Nephron (organoid): Measurements from ENCODE around the gene JMJD1C.

Experiments
- H3K27ac Mint-ChIP-seq, 3 experiments: 2 replicates each; pipeline ENCODE4 v1.8.0; 2020; ENCODE audit warnings: mixed read lengths in 3 of 3, mild to moderate bottlenecking in 2 of 3, moderate library complexity in 1 of 3
- H3K27me3 Mint-ChIP-seq: 2 replicates; pipeline ENCODE4 v1.8.0; 2021; ENCODE audit warnings: low read depth, mild to moderate bottlenecking, moderate library complexity, mixed read lengths
- H3K36me3 Mint-ChIP-seq: 2 replicates; pipeline ENCODE4 v1.8.0; 2020; ENCODE audit warnings: low read depth, mixed read lengths
- H3K4me1 Mint-ChIP-seq: 2 replicates; pipeline ENCODE4 v1.8.0; 2020; ENCODE audit warnings: mixed read lengths
- H3K4me3 Mint-ChIP-seq, 3 experiments: 2 replicates each; pipeline ENCODE4 v1.8.0; 2020; ENCODE audit warnings: mild to moderate bottlenecking in 3 of 3, mixed read lengths in 3 of 3, moderate library complexity in 2 of 3
- H3K9me3 Mint-ChIP-seq: 2 replicates; pipeline ENCODE4 v1.8.0; 2020; ENCODE audit warnings: mixed read lengths
- TF ChIP-seq, protein P1 (sequence below), 3 experiments: fragments of 200-600 bp; sonication (generic); IDR thresholded peaks; one replicate each; pipeline ENCODE4 v1.5.0; 2021; ENCODE audit warnings: antibody characterized with exemption in 3 of 3; ENCODE audit not compliant: unreplicated experiment in 3 of 3

JMJD1C gene

DNA sequence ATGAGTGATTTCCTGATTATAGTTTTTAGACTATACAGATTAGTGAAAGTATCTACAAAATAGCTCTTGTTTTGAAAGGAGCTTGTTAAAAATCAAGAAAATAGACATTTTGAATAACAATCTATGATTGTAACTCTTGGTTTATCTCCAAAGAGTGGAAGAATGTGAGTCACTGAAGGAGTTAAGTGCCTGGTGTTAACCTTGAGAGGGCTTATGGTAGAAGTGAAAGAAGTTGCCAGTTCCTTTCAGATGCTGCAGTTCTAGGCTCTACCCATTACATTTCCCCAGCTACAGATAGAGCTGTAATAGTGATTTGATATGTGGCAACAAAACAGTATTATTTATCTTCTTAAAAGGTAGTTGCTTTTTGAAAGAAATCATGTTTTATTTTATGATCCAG, 320.0 kb downstream of the JMJD1C start:
- peaks cover 23% of the 10 kb centered on the region for H3K36me3 Mint-ChIP-seq
- no peaks in the 10 kb centered on the region for H3K27me3 Mint-ChIP-seq
- H3K9me3 Mint-ChIP-seq: no peaks in the 10 kb centered on the region
- no peak overlapping the region for H3K4me3 Mint-ChIP-seq
- no peak overlapping the region for H3K27ac Mint-ChIP-seq
- TF ChIP-seq, protein P1, sequence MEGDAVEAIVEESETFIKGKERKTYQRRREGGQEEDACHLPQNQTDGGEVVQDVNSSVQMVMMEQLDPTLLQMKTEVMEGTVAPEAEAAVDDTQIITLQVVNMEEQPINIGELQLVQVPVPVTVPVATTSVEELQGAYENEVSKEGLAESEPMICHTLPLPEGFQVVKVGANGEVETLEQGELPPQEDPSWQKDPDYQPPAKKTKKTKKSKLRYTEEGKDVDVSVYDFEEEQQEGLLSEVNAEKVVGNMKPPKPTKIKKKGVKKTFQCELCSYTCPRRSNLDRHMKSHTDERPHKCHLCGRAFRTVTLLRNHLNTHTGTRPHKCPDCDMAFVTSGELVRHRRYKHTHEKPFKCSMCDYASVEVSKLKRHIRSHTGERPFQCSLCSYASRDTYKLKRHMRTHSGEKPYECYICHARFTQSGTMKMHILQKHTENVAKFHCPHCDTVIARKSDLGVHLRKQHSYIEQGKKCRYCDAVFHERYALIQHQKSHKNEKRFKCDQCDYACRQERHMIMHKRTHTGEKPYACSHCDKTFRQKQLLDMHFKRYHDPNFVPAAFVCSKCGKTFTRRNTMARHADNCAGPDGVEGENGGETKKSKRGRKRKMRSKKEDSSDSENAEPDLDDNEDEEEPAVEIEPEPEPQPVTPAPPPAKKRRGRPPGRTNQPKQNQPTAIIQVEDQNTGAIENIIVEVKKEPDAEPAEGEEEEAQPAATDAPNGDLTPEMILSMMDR (IDR thresholded peaks at IDR 0.05; ENCODE audit: unreplicated experiment in 3 of 3): no peak
- peaks cover 8% of the 10 kb centered on the region for H3K4me1 Mint-ChIP-seq

DNA sequence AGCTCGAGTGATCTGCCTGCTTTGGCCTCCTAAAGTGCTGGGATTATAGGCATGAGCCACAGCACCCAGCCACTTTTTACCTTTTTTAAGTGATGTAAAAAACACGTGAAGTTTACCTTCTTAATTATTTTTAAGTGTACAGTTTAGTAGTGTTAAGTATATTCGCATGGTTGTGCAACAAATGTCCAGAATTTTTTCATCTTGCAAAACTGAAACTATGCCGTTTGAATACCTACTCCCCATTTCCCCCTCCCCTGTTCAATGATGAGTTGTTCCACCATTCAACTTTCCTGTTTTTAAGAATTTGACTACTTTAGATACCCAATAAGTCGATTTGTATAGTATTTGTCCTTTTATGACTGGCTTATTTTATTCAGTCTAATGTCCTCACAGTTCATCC, 321.8 kb downstream of the JMJD1C start:
- Mint-ChIP-seq H3K27me3 (no peaks in the 10 kb centered on the region), H3K9me3 (no peaks in the 10 kb centered on the region), H3K36me3 (peaks cover 25% of the 10 kb centered on the region), H3K4me1 (peaks cover 8% of the 10 kb centered on the region), H3K4me3 (no peak overlapping the region), H3K27ac (no peak overlapping the region)
- TF ChIP-seq, protein P1 (IDR thresholded peaks at IDR 0.05; ENCODE audit: unreplicated experiment in 3 of 3): no peak

DNA sequence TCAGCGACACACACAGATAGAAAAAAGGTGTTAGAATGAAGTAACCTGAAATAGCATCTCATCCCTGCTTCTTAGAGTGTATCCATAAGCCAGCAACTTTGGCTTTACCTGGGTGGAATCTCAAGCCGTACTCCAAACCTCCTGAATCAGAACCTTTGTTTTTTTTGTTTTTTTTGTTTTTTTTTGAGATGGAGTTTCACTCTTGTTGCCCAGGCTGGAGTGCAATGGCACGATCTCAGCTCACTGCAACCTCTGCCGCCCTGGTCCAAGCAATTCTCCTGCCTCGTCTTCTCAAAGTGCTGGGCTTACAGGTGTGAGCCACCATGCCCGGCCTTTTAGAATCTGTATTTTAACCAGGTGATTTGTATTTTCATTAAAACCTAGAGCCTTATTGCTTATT, 323.6 kb downstream of the JMJD1C start:
- TF ChIP-seq, protein P1 (IDR thresholded peaks at IDR 0.05; ENCODE audit: unreplicated experiment in 3 of 3): no peak
- H3K36me3 Mint-ChIP-seq: peaks cover 15% of the 10 kb centered on the region
- no peaks in the 10 kb centered on the region for H3K9me3 Mint-ChIP-seq
- no peak overlapping the region for H3K27ac Mint-ChIP-seq
- no peaks in the 10 kb centered on the region for H3K27me3 Mint-ChIP-seq
- peaks cover 4% of the 10 kb centered on the region for H3K4me1 Mint-ChIP-seq
- H3K4me3 Mint-ChIP-seq: no peak overlapping the region

DNA sequence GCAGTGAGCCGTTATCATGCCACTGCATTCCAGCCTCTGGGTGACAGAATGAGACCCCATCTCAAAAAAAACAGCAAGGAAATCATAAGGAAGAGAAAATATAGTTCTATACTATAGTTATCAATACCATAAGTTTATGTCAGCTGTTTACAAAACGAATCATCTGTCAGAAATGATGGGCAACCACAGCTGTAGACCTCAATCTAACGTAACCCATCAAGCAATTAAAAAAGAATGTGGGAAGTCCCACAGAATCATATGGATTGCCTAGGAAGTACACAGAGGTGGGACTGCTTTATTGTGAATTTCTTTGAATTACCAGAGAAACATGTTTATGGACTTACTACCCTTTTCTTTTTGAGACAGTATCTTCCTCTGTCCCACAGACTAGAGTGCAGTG, 325.7 kb downstream of the JMJD1C start:
- Mint-ChIP-seq H3K27ac (no peak overlapping the region), H3K36me3 (peaks cover 10% of the 10 kb centered on the region), H3K9me3 (no peaks in the 10 kb centered on the region), H3K27me3 (no peaks in the 10 kb centered on the region), H3K4me3 (no peak overlapping the region), H3K4me1 (peaks cover 4% of the 10 kb centered on the region)
- TF ChIP-seq, protein P1 (IDR thresholded peaks at IDR 0.05; ENCODE audit: unreplicated experiment in 3 of 3): no peak

DNA sequence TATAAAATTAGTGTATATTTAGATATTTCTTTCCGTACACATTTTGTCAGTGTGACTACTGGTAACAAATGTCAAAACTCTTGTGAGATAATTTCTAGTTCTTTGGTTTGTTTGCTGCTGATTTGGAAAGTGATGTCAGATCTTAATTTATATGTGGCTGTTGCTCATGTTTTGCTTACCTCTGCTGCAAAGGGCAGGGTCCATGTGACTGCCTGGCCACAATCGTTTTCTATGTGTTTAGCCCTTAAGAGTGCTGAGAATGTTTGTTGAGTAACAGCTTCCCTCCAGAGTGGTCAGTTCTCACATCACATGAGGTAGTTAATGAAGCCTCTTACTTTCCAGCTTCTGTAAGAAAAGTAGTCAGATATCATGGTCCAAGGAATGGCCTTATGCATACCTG, 328.5 kb downstream of the JMJD1C start:
- Mint-ChIP-seq H3K27ac (peak overlapping the region in 1 of 3 experiments; percentile 43), H3K9me3 (peaks cover 6% of the 10 kb centered on the region), H3K27me3 (no peaks in the 10 kb centered on the region), H3K4me1 (peaks cover 9% of the 10 kb centered on the region), H3K36me3 (peaks cover 10% of the 10 kb centered on the region), H3K4me3 (no peak overlapping the region)
- TF ChIP-seq, protein P1 (IDR thresholded peaks at IDR 0.05; ENCODE audit: unreplicated experiment in 3 of 3): no peak

DNA sequence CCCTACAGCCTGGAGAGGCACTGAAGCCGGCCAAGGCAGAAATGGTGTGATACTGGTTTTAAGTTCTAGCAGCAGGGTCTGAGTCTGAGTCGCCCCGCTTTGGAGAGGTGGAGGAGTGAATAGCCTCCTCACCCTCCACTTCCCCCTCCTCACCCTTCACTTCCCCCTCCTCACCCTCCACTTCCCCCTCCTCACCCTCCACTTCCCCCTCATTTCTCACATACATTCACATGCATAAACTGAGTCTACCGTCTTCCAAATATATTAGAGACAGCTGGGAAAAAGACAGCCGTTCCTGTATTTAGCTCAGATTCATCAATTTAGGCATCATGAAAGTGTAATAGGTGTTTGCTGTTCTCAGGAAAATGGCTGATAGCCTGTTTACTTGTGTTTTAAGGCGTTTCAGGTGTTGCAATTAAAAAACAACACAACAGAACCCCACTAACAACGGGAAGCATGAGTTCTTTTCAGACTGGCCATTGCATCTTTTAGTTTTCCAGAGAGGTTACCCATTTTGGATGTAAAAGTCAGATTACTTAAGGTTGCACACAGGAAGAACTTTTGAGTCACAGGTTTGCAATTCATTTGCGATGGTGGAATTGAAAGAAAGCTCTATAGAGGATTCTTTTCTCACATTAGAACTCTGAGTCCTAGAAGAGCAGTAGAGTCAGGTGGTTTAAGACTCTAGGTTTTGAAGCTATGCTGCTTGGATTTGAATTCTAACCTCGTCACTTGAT, 331.8 kb downstream of the JMJD1C start:
- peaks cover 14% of the 10 kb centered on the region for H3K9me3 Mint-ChIP-seq
- peaks cover 9% of the 10 kb centered on the region for H3K4me1 Mint-ChIP-seq
- H3K27ac Mint-ChIP-seq: peak overlapping the region; percentile 91 to 97 (median 93)
- peak overlapping the region; percentile 86 to 91 (median 89) for H3K4me3 Mint-ChIP-seq
- H3K27me3 Mint-ChIP-seq: peaks cover 4% of the 10 kb centered on the region
- TF ChIP-seq, protein P1 (IDR thresholded peaks at IDR 0.05; ENCODE audit: unreplicated experiment in 3 of 3): no peak
- peaks cover 3% of the 10 kb centered on the region for H3K36me3 Mint-ChIP-seq
